Parathyroid adenoma (tissue), 2 donors: ENCODE results near the gene SHQ1.

ENCODE experiments used
- H2AFZ ChIP-seq: fragments of 300-600 bp; sonication (generic); one replicate; pipeline ENCODE4 v1.7.0; 2017; ENCODE audit warnings: antibody characterized with exemption, mild to moderate bottlenecking
- H3K27ac ChIP-seq: fragments of 300-600 bp; sonication (generic); one replicate; pipeline ENCODE4 v1.7.0; 2017
- H3K27me3 ChIP-seq: fragments of 300-600 bp; sonication (generic); one replicate; pipeline ENCODE4 v1.7.0; 2017; ENCODE audit warnings: low read length; ENCODE audit not compliant: control insufficient read depth, insufficient read depth
- H3K36me3 ChIP-seq: fragments of 300-600 bp; sonication (generic); one replicate; pipeline ENCODE4 v1.7.0; 2017; ENCODE audit warnings: low read length; ENCODE audit not compliant: control insufficient read depth, insufficient read depth
- H3K4me1 ChIP-seq: fragments of 300-600 bp; sonication (generic); one replicate; pipeline ENCODE4 v1.7.0; 2017; ENCODE audit warnings: control low read depth
- H3K4me2 ChIP-seq: fragments of 300-600 bp; sonication (generic); one replicate; pipeline ENCODE4 v1.7.0; 2017; ENCODE audit warnings: low read length
- H3K4me3 ChIP-seq: fragments of 300-600 bp; sonication (generic); one replicate; pipeline ENCODE4 v1.7.0; 2017; ENCODE audit warnings: low read depth, low read length
- H3K79me2 ChIP-seq: fragments of 300-600 bp; sonication (generic); one replicate; pipeline ENCODE4 v1.7.0; 2017; ENCODE audit warnings: control low read depth
- H3K9ac ChIP-seq: fragments of 300-600 bp; sonication (generic); one replicate; pipeline ENCODE4 v1.7.0; 2017; ENCODE audit warnings: mild to moderate bottlenecking
- H3K9me3 ChIP-seq: fragments of 300-600 bp; sonication (generic); one replicate; pipeline ENCODE4 v1.7.0; 2017; ENCODE audit warnings: low read length; ENCODE audit not compliant: control insufficient read depth
- CTCF ChIP-seq: fragments of 300-600 bp; sonication (generic); IDR thresholded peaks from one replicate; pipeline ENCODE4 v1.7.0; 2017; ENCODE audit warnings: antibody characterized with exemption, mild to moderate bottlenecking
- donor health status: primary hyperparathyroidism.

Gene SHQ1

GRCh38 chr3:72769758-72770540 lies 78.3 kb downstream of the SHQ1 start:
- no peak for TF ChIP-seq CTCF
- Histone ChIP-seq H3K36me3 (no peaks in the 10 kb centered on the region), H3K79me2 (no peaks in the 10 kb centered on the region), H2AFZ (no peak overlapping the region), H3K4me1 (no peaks in the 10 kb centered on the region), H3K4me2 (no peak overlapping the region), H3K9ac (no peak overlapping the region), H3K27me3 (no peaks in the 10 kb centered on the region), H3K4me3 (no peak overlapping the region), H3K9me3 (no peaks in the 10 kb centered on the region), H3K27ac (no peak overlapping the region)

DNA sequence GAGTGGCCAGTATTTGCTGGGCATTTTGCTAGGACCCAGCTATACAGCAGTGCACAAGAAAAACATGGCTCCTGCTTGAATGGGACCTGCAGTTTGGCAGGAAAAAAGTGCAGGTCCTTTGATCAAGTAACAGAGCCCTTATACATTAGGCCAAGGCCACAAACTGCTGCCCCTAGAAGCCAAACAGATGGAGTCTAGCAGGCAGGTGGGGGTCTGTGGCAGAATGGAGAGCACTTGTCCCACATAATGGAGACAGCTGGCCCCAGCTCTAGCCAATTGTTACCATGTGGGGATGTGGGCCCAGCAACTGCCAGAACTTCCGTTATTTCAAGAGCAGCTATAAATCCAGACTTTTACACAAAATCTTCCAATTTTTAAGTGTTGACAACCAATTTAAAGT lies 79.3 kb downstream of the SHQ1 start:
- no peaks in the 10 kb centered on the region for H3K9me3 ChIP-seq
- H3K9ac ChIP-seq = no peak overlapping the region
- H3K4me2 ChIP-seq = no peak overlapping the region
- TF ChIP-seq CTCF = no peak
- no peak overlapping the region for H3K4me3 ChIP-seq
- H3K27me3 ChIP-seq = no peaks in the 10 kb centered on the region
- H3K4me1 ChIP-seq = no peaks in the 10 kb centered on the region
- H3K79me2 ChIP-seq = no peaks in the 10 kb centered on the region
- H3K27ac ChIP-seq = no peak overlapping the region
- H3K36me3 ChIP-seq = no peaks in the 10 kb centered on the region
- H2AFZ ChIP-seq = no peak overlapping the region

- Histone ChIP-seq H3K36me3 (no peaks in the 10 kb centered on the region), H3K79me2 (no peaks in the 10 kb centered on the region), H3K4me2 (no peak overlapping the region), H3K4me3 (no peak overlapping the region), H3K9me3 (no peaks in the 10 kb centered on the region), H2AFZ (no peak overlapping the region), H3K27me3 (no peaks in the 10 kb centered on the region), H3K27ac (no peak overlapping the region), H3K4me1 (no peaks in the 10 kb centered on the region), H3K9ac (no peak overlapping the region)
- TF ChIP-seq CTCF = no peak
Observed at GRCh38 chr3:72768481-72768880, 79.8 kb downstream of the SHQ1 start.

DNA sequence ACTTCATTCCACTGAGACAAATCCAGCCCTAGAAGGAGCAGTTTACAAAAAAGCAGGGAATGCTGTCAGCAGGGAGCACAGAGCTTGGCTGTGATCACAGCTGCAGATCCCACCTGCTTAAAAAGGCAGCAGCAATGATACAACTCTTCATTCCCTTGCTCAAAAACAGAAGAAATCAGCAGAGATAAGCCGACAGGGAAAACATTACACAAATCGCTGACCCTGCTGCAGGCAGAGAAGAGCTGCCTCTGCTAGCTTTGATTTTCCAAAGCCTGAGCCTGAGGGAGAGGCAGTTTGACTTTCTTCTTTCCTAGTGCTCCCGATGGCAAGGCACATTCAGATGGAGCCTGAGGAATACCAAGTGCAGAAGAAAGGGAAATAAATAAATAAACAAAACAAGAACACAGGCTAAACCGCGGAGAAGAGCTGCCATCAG lies 80.2 kb downstream of the SHQ1 start:
- no peak overlapping the region for H3K4me3 ChIP-seq
- H3K4me2 ChIP-seq = no peak overlapping the region
- no peak overlapping the region for H3K9ac ChIP-seq
- no peak overlapping the region for H3K27ac ChIP-seq
- no peaks in the 10 kb centered on the region for H3K27me3 ChIP-seq
- no peaks in the 10 kb centered on the region for H3K79me2 ChIP-seq
- TF ChIP-seq CTCF = no peak
- no peaks in the 10 kb centered on the region for H3K36me3 ChIP-seq
- no peaks in the 10 kb centered on the region for H3K4me1 ChIP-seq
- no peak overlapping the region for H2AFZ ChIP-seq
- H3K9me3 ChIP-seq = no peaks in the 10 kb centered on the region

GRCh38 chr3:72766866-72767265 lies 81.4 kb downstream of the SHQ1 start:
- Histone ChIP-seq H3K27me3 (no peaks in the 10 kb centered on the region), H3K79me2 (no peaks in the 10 kb centered on the region), H2AFZ (no peak overlapping the region), H3K9ac (no peak overlapping the region), H3K27ac (no peak overlapping the region), H3K9me3 (no peaks in the 10 kb centered on the region), H3K4me2 (no peak overlapping the region), H3K36me3 (no peaks in the 10 kb centered on the region), H3K4me1 (no peaks in the 10 kb centered on the region), H3K4me3 (no peak overlapping the region)
- TF ChIP-seq CTCF = no peak
